ENCODE measurements around the gene NTPCR. TPM values are rescaled to one million over a fixed set of nuclear protein-coding genes. Genes with fewer than 3 reads are reported as not detected.

NTPCR gene
- total RNA-seq, 1 experiment from 2014 or later, result 46.8 TPM

DNA sequence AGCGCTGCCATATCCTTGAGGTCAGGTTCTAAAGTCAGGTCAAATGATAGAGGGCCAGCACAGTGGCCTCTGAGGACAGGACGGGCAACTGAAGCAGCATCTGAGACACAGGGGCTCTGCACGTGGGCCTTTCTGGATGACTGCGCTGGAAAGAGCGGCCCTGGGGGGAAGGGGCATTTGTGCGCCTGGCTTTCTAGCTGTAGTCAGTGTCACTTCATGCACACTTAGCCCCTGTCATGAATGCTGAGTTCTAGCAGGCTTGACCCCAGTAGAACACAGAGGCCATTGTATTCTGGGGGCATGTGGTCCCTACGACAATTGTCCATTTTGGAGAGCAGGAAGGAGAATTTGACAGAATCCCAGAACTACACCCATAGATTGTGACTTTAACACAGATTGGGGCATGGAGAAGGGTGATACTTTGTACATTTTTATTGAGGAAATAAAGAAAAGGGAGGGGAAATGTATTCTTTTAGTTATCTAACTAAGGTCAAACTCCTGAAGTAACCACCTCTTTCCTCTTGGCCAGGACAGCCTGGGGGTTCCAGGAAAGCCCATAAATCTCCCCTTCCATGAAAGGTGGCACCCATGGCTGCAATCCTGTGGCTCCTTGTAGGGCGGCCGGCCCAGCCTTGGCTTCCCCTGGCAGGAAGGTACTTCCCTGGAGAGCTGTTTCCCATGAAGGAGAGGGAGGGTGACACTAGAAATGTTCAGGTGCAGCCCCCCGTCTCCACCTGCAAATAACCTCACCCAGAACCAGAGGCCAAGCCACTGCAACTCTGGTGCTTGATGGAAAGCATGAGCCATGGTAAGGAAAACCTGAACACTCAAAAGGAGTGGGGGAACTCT, 34.4 kb downstream of the NTPCR start:
- ChIA-PET POLR2A (no interaction called here), CTCF (no interaction called here)
- DNase-seq (ENCODE audit: low read depth, low spot score) (no peak), ATAC-seq (no peak)
- no peak overlapping the region for H3K4me3 ChIP-seq (ENCODE audit: low read depth in 2 of 2, low read length in 2 of 2)
- no peaks in the 10 kb centered on the region for H3K27me3 ChIP-seq (ENCODE audit: control insufficient read depth, insufficient read depth, low read length)
- no peak overlapping the region for H3K27ac ChIP-seq (ENCODE audit: low read length)
- BruUV-seq (replicated peaks), result no TSS peak
- H3K4me1 ChIP-seq (ENCODE audit: control insufficient read depth, insufficient read depth, low read length), result no peaks in the 10 kb centered on the region
- H3K9me3 ChIP-seq (ENCODE audit: control insufficient read depth, insufficient read depth, low read depth, low read length), result no peaks in the 10 kb centered on the region
- in situ Hi-C loops (cut with HindIII; ENCODE audit: low pct_unique_long_range_greater_than_20kb, low sequenced_read_pairs) (no loop called here), intact Hi-C loops (cut with micrococcal nuclease; ENCODE audit: unreplicated experiment) (no loop called here)
- TF ChIP-seq TCF7L2 (IDR thresholded peaks at IDR 0.05; ENCODE audit: low read depth, low read length) (no peak), POLR2AphosphoS5 (IDR thresholded peaks at IDR 0.05; ENCODE audit: low read depth, low read length) (no peak), CTCF (IDR thresholded peaks at IDR 0.05) (no peak), SIN3A (IDR thresholded peaks at IDR 0.05; ENCODE audit: borderline replicate concordance, insufficient read depth, low read depth, low read length) (no peak)
- TF ChIP-seq, protein P1, sequence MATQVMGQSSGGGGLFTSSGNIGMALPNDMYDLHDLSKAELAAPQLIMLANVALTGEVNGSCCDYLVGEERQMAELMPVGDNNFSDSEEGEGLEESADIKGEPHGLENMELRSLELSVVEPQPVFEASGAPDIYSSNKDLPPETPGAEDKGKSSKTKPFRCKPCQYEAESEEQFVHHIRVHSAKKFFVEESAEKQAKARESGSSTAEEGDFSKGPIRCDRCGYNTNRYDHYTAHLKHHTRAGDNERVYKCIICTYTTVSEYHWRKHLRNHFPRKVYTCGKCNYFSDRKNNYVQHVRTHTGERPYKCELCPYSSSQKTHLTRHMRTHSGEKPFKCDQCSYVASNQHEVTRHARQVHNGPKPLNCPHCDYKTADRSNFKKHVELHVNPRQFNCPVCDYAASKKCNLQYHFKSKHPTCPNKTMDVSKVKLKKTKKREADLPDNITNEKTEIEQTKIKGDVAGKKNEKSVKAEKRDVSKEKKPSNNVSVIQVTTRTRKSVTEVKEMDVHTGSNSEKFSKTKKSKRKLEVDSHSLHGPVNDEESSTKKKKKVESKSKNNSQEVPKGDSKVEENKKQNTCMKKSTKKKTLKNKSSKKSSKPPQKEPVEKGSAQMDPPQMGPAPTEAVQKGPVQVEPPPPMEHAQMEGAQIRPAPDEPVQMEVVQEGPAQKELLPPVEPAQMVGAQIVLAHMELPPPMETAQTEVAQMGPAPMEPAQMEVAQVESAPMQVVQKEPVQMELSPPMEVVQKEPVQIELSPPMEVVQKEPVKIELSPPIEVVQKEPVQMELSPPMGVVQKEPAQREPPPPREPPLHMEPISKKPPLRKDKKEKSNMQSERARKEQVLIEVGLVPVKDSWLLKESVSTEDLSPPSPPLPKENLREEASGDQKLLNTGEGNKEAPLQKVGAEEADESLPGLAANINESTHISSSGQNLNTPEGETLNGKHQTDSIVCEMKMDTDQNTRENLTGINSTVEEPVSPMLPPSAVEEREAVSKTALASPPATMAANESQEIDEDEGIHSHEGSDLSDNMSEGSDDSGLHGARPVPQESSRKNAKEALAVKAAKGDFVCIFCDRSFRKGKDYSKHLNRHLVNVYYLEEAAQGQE (IDR thresholded peaks at IDR 0.05; ENCODE audit: insufficient read depth in 1 of 2, low read depth in 2 of 2, low read length in 1 of 2), result no peak
- H3K36me3 ChIP-seq (ENCODE audit: control insufficient read depth, insufficient read depth, low read length), result no peaks in the 10 kb centered on the region

DNA sequence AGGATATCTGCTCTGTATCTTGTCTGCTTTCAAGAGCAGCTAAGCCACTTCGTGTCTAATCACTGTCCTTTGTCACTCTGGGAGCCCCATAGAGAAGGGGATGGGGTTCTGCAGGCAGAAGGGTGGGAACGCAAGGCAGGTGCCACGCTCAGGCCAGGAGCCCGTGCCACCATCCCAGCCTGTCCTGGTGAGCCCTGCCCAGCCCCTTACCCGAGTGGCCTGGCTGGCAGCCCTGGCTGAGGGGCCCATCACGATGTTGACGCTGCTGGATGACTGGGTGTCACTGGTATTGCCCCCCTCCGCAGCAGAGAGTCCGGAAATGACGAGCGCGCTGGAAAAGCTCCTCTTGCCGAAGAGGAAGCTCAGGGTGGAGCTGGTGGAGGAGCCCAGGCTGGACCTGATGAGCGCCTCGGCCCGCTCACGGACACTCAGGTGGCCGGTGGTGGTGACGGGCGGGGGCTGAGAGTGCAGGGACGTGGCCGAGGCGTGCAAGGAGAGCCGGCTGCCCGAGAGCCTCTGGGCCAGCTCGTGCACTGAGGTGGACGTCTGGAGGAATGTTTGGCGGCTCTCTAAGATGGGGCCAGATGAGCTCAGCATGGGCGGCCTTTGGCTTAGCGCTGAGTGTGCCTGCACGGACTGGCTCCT, 35.6 kb downstream of the NTPCR start:
- no peak for ATAC-seq
- DNase-seq (ENCODE audit: low read depth, low spot score), result no peak
- ChIA-PET CTCF (no interaction called here), POLR2A (no interaction called here)
- H3K9me3 ChIP-seq (ENCODE audit: control insufficient read depth, insufficient read depth, low read depth, low read length), result no peaks in the 10 kb centered on the region
- no peaks in the 10 kb centered on the region for H3K4me1 ChIP-seq (ENCODE audit: control insufficient read depth, insufficient read depth, low read length)
- BruUV-seq (replicated peaks), result no TSS peak
- no peaks in the 10 kb centered on the region for H3K27me3 ChIP-seq (ENCODE audit: control insufficient read depth, insufficient read depth, low read length)
- intact Hi-C loops (cut with micrococcal nuclease; ENCODE audit: unreplicated experiment) (no loop called here), in situ Hi-C loops (cut with HindIII; ENCODE audit: low pct_unique_long_range_greater_than_20kb, low sequenced_read_pairs) (no loop called here)
- H3K36me3 ChIP-seq (ENCODE audit: control insufficient read depth, insufficient read depth, low read length), result no peaks in the 10 kb centered on the region
- no peak for TF ChIP-seq CTCF (IDR thresholded peaks at IDR 0.05)
- H3K27ac ChIP-seq (ENCODE audit: low read length), result no peak overlapping the region
- no peak overlapping the region for H3K4me3 ChIP-seq (ENCODE audit: low read depth in 2 of 2, low read length in 2 of 2)

Measured in Panc1 (cell line).